ENCODE data around the gene FAM20B.

- no peak for TF ChIP-seq CTCF (IDR thresholded peaks at IDR 0.05)
- no peak for TF ChIP-seq EZH2phosphoT487 (IDR thresholded peaks at IDR 0.05)
Observed at GRCh38 chr1:179089827-179090482, 64.3 kb downstream of the FAM20B start.
